ENCODE results near the gene PPP1CB.
A peak's percentile ranks its signal among the peaks of the same experiment; 100 is the strongest.
"Not testable (repeated sequence)": the region's sequence is repeated elsewhere in the genome, so short reads cannot be mapped to it uniquely, and the experiment has no call there.

Gene PPP1CB

GRCh38 chr2:28742619-28743018 is 9.0 kb upstream of the PPP1CB start:
- not testable (repeated sequence) for DNase-seq (ENCODE audit: extremely low read depth in 1 of 2, low read depth in 1 of 2)

GRCh38 chr2:28745225-28745624 is 6.4 kb upstream of the PPP1CB start:
- no peak for DNase-seq (ENCODE audit: extremely low read depth in 1 of 2, low read depth in 1 of 2)

GRCh38 chr2:28745876-28746275 is 5.8 kb upstream of the PPP1CB start:
- DNase-seq (ENCODE audit: extremely low read depth in 1 of 2, low read depth in 1 of 2) = no peak

GRCh38 chr2:28746429-28747111 is 5.1 kb upstream of the PPP1CB start:
- DNase-seq (ENCODE audit: extremely low read depth in 1 of 2, low read depth in 1 of 2) = no peak

GRCh38 chr2:28747714-28748113 is 3.9 kb upstream of the PPP1CB start:
- no peak for DNase-seq (ENCODE audit: extremely low read depth in 1 of 2, low read depth in 1 of 2)

- no peak for DNase-seq (ENCODE audit: extremely low read depth in 1 of 2, low read depth in 1 of 2)
Measured at GRCh38 chr2:28748176-28748575, 3.5 kb upstream of the PPP1CB start.

GRCh38 chr2:28748941-28749340 is 2.7 kb upstream of the PPP1CB start:
- no peak for DNase-seq (ENCODE audit: extremely low read depth in 1 of 2, low read depth in 1 of 2)

GRCh38 chr2:28749526-28749925 is 2.1 kb upstream of the PPP1CB start:
- DNase-seq (ENCODE audit: extremely low read depth in 1 of 2, low read depth in 1 of 2) = no peak

GRCh38 chr2:28750316-28751251 is 1.0 kb upstream of the PPP1CB start:
- DNase-seq (ENCODE audit: extremely low read depth in 1 of 2, low read depth in 1 of 2) = peak; percentile 7 to 11

- DNase-seq (ENCODE audit: extremely low read depth in 1 of 2, low read depth in 1 of 2) = peak; percentile 3 to 11
Measured at GRCh38 chr2:28751956-28752630, 463 bp downstream of the PPP1CB start.

GRCh38 chr2:28752631-28753376 is 1.2 kb downstream of the PPP1CB start:
- no peak for DNase-seq (ENCODE audit: extremely low read depth in 1 of 2, low read depth in 1 of 2)

- no peak for DNase-seq (ENCODE audit: extremely low read depth in 1 of 2, low read depth in 1 of 2)
Measured at GRCh38 chr2:28754321-28754720, 2.7 kb downstream of the PPP1CB start.

- no peak for DNase-seq (ENCODE audit: extremely low read depth in 1 of 2, low read depth in 1 of 2)
Measured at GRCh38 chr2:28755421-28755820, 3.8 kb downstream of the PPP1CB start.

GRCh38 chr2:28758459-28758858 is 6.8 kb downstream of the PPP1CB start:
- no peak for DNase-seq (ENCODE audit: extremely low read depth in 1 of 2, low read depth in 1 of 2)

- no peak for DNase-seq (ENCODE audit: extremely low read depth in 1 of 2, low read depth in 1 of 2)
Measured at GRCh38 chr2:28761420-28761819, 9.8 kb downstream of the PPP1CB start.

- no peak for DNase-seq (ENCODE audit: extremely low read depth in 1 of 2, low read depth in 1 of 2)
Measured at GRCh38 chr2:28764909-28765711, 13.5 kb downstream of the PPP1CB start.

GRCh38 chr2:28766070-28766469 is 14.4 kb downstream of the PPP1CB start:
- no peak for DNase-seq (ENCODE audit: extremely low read depth in 1 of 2, low read depth in 1 of 2)

- no peak for DNase-seq (ENCODE audit: extremely low read depth in 1 of 2, low read depth in 1 of 2)
Measured at GRCh38 chr2:28767337-28767736, 15.7 kb downstream of the PPP1CB start.

- no peak for DNase-seq (ENCODE audit: extremely low read depth in 1 of 2, low read depth in 1 of 2)
Measured at GRCh38 chr2:28768422-28768821, 16.8 kb downstream of the PPP1CB start.

- no peak for DNase-seq (ENCODE audit: extremely low read depth in 1 of 2, low read depth in 1 of 2)
Measured at GRCh38 chr2:28768952-28769351, 17.3 kb downstream of the PPP1CB start.
